Activated T-helper 2 cell treated with anti-CD3 and anti-CD28 coated beads, Interferon-gamma antibody, Interleukin-2, Interleukin-4, amounts not matched to agents 10 μg/mL and 5 μg/mL and 100 μg/mL, durations not matched to agents 14 hours and 24 hours and 36 hours (primary cell): ENCODE results near the gene DDX31. TPM values are rescaled to one million over a fixed set of nuclear protein-coding genes. Genes with fewer than 3 reads are reported as not detected.

Experiments used
- DNase-seq: peaks from one replicate; pipeline ENCODE4 v3.0.0; 2021; ENCODE audit warnings: low spot score
- H3K27ac Mint-ChIP-seq: one replicate; pipeline ENCODE4 v1.8.0; 2021; ENCODE audit warnings: mixed read lengths
- H3K27me3 Mint-ChIP-seq: one replicate; pipeline ENCODE4 v1.8.0; 2021; ENCODE audit warnings: low read depth, mixed read lengths
- H3K36me3 Mint-ChIP-seq: one replicate; pipeline ENCODE4 v1.8.0; 2021; ENCODE audit warnings: low read depth, mixed read lengths
- H3K4me1 Mint-ChIP-seq: one replicate; pipeline ENCODE4 v1.8.0; 2021; ENCODE audit warnings: low read depth, mixed read lengths
- H3K4me3 Mint-ChIP-seq: one replicate; pipeline ENCODE4 v1.8.0; 2021; ENCODE audit warnings: low read depth, mild to moderate bottlenecking, moderate library complexity, mixed read lengths
- H3K9me3 Mint-ChIP-seq: one replicate; pipeline ENCODE4 v1.8.0; 2021; ENCODE audit warnings: mixed read lengths
- intact Hi-C: fragments of 100-400 bp; cut with micrococcal nuclease; formaldehyde crosslinking; loops from one replicate; pipeline ENCODE4 v1.15.1; 2023
- total RNA-seq: library from RNA; stranded (reverse); gene quantifications from 2 replicates; pipeline ENCODE4 v1.2.3, GENCODE V29; 2022

The DDX31 gene
- total RNA-seq, 1 donor from 2014 or later: 25.7 TPM

DNA sequence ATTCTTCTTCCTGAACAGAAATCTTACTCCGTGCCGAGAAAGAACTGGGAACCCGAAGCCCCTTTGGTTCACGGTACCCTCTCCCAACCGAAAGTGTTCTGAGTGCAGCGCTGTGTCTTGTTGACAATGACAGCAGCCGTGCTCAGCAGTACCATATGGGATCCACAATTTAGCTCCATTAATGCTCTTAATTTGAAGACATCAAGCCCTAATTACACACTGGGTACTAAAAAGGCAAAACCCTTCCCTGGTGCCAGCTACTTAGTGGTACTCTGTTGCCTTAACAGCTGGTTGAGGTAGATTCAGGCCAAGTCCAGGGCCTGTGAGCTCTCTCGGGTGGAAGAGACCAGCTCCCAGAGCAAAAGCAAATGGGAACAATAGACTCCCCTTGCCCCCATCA is 24.5 kb downstream of the DDX31 start:
- Mint-ChIP-seq H3K36me3 (peaks cover 81% of the 10 kb centered on the region), H3K27me3 (no peaks in the 10 kb centered on the region), H3K4me1 (peaks cover 5% of the 10 kb centered on the region), H3K9me3 (no peaks in the 10 kb centered on the region), H3K27ac (no peak overlapping the region), H3K4me3 (no peak overlapping the region)
- DNase-seq: no peak
- intact Hi-C loops: no loop called here

DNA sequence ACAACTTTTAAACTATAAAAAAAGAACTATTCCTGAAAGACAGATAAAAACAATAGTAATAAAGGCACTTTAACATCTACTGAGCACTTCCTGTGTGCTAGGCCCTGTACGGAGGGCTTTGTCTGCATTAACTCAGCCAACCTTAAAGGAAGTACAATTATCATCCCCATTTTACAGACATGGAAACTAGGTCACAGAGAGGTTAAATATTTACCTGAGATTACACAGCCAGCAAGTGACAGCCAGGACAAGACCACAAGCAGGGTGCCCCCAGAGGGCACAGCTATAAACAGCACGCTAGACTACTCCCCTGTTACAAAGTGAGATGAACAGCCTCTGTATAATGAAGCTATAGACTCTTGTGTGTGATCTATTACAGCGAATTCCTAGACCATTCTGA is 25.5 kb downstream of the DDX31 start:
- Mint-ChIP-seq H3K9me3 (no peaks in the 10 kb centered on the region), H3K27me3 (no peaks in the 10 kb centered on the region), H3K36me3 (peaks cover 83% of the 10 kb centered on the region), H3K4me1 (peaks cover 5% of the 10 kb centered on the region), H3K27ac (no peak overlapping the region), H3K4me3 (no peak overlapping the region)
- intact Hi-C loops: no loop called here
- no peak for DNase-seq

DNA sequence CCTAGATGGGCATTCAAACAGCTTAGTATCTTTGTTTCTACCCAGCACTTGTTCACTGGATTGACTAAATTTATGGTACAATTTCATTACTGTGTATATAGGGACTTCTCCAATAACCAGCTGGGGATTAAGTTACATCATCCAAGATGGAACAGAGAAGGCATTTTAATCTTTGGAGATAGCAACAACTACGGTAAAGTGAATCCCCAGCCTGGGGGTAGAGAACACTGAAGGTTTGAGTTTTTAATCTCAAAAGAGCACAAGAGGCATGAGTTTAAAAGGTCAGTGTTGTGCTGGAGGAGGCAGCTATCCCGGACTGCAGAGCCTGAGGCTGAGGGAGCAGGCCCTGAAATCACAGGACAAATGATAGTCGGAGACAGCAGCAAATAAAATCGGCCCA is 28.6 kb downstream of the DDX31 start:
- peaks cover 69% of the 10 kb centered on the region for H3K36me3 Mint-ChIP-seq
- no peaks in the 10 kb centered on the region for H3K27me3 Mint-ChIP-seq
- no peak overlapping the region for H3K27ac Mint-ChIP-seq
- no peak for DNase-seq
- no peaks in the 10 kb centered on the region for H3K9me3 Mint-ChIP-seq
- H3K4me1 Mint-ChIP-seq: no peaks in the 10 kb centered on the region
- no peak overlapping the region for H3K4me3 Mint-ChIP-seq
- intact Hi-C loops: no loop called here

DNA sequence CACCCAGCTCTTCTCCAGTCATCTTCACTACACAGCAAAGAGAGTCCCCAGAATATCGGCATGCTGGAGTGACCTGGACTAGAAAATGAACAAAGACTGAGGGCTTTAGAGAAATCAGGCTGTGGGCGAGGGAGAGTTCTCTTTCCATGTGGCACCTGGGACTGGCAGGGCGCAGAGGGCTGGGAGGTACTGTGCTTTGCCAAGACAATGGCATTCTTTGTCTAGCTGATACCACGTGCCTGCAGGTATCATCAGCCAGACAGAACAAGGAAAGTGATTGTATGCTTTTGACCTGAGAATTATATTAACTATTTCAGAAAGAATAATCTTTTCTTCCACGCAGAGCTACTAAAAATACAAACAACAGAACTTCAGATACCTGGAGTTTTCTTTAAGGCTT is 30.5 kb downstream of the DDX31 start:
- no peak overlapping the region for H3K27ac Mint-ChIP-seq
- no peak for DNase-seq
- H3K27me3 Mint-ChIP-seq: no peaks in the 10 kb centered on the region
- intact Hi-C loops: no loop called here
- no peaks in the 10 kb centered on the region for H3K9me3 Mint-ChIP-seq
- peaks cover 51% of the 10 kb centered on the region for H3K36me3 Mint-ChIP-seq
- H3K4me3 Mint-ChIP-seq: no peak overlapping the region
- H3K4me1 Mint-ChIP-seq: no peaks in the 10 kb centered on the region

DNA sequence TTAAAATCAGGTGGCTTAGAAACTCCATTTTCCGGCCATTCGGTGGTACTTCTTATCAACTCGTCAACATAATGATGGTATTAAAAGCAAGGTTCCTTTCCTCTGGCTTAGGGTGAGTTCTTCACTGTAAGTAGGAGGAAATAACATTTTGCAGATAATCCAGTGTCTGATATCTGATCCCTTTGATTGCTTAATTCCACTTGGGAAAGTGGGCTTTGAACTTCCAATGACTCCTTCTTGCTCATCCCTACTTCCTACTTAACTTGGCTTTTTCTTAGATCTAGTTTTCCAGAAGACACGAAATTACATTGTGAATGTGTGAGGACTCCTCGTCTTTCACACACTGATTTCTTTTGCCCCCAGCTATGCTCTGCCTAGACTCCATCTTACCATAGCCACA is 31.5 kb downstream of the DDX31 start:
- peaks cover 48% of the 10 kb centered on the region for H3K36me3 Mint-ChIP-seq
- no peak overlapping the region for H3K27ac Mint-ChIP-seq
- peaks cover 1% of the 10 kb centered on the region for H3K4me1 Mint-ChIP-seq

DNA sequence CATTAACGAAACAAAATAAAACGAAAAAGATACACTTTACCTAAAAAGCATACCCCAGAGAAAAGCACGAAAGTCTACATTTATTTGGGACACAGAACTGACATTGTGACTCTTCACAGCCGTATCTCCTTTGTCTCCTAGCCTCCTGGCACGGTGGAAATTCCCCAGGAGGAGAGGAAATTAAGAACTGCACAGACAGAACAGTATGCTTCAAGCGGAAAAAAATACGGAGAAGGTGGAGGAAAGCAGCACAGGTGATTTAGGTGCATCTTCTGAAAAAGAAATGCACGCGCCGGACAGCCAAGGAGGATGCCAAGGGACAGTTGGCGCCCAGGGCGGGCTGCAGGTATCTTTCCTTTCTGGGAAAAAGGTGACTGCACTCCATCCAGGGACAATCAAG is 32.0 kb downstream of the DDX31 start:
- DNase-seq: no peak
- H3K27ac Mint-ChIP-seq: no peak overlapping the region
- H3K4me3 Mint-ChIP-seq: no peak overlapping the region
- intact Hi-C loops: no loop called here
- peaks cover 1% of the 10 kb centered on the region for H3K4me1 Mint-ChIP-seq
- H3K9me3 Mint-ChIP-seq: no peaks in the 10 kb centered on the region
- peaks cover 47% of the 10 kb centered on the region for H3K36me3 Mint-ChIP-seq
- no peaks in the 10 kb centered on the region for H3K27me3 Mint-ChIP-seq

More for the DNA sequence above, 31.5 kb downstream of the DDX31 start:
- Mint-ChIP-seq H3K4me3 (no peak overlapping the region), H3K9me3 (no peaks in the 10 kb centered on the region), H3K27me3 (no peaks in the 10 kb centered on the region)
- intact Hi-C loops: no loop called here
- no peak for DNase-seq

DNA sequence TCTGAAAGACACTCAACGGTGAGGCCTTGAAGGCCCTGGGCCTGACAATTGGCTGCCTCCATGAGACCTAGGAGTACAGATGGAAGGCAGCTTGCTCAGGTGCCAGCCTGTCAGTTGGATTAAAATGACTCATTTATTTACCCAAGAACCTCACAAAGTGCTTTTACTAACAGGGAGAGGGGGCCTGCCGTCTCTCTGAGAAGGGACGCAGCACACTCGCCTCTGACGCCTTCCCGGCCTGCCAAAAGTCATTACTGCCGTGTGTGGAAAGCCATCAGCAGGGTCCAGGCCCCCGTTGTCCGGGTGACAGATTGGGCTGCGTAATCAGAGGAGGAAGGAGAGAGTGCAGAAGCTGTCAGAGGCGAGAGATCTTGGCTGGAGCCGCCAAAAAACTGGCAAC is 32.4 kb downstream of the DDX31 start:
- Mint-ChIP-seq H3K27ac (no peak overlapping the region), H3K4me3 (no peak overlapping the region), H3K4me1 (peaks cover 1% of the 10 kb centered on the region), H3K27me3 (no peaks in the 10 kb centered on the region), H3K9me3 (no peaks in the 10 kb centered on the region), H3K36me3 (peaks cover 46% of the 10 kb centered on the region)
- no peak for DNase-seq
- intact Hi-C loops: no loop called here

DNA sequence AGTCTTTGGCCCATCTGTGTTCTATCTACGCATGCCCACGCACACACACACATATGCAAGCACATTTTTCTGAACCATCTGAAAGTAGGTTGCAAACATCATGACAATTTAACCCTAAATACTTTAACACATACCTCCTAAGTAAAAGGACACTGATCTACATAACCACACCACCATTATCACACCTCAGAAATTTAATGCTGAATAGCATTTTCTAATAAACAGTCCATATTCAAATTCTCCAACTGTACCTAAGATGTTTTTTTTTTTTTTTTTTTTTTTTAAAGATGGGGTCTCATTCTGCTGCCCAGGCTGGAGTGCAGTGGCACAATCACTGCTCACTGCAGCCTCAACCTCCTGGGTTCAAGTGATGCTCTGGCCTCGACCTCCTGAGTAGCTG is 35.5 kb downstream of the DDX31 start:
- intact Hi-C loops: no loop called here

DNA sequence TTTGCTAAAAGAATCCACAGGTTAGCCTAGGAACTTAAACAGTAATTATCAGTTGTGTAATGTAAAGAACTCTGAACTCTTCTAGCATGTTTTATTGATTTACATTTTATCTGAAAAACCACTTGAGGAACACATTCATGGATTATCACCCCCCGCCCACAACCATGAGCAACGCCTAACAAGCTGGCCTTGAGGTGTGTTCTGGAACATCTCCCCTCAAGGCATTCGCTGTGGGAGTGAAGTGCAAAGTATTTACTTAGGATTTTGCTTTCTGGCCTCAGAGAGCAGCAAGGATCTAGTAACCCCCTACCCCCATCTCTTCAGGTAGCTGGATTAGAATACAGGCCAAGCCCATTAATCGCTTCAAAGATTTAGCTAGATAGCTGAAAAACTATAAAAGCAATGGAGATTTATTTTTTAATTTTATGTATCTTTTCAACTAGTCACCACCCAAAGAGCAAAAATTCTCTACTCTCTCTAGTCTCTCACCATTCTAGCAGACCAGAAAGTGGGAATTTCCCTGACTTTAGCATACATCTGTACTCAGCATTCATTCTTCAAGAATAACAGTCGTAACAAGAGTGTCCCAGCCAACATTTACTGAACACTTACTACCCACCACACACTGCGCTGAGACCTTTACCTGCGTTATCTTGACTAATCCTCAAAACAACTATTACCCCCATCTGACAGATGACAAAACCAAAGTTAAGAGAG is 37.2 kb downstream of the DDX31 start:
- intact Hi-C loops: no loop called here
- no peak for DNase-seq
- peaks cover 49% of the 10 kb centered on the region for H3K36me3 Mint-ChIP-seq
- H3K9me3 Mint-ChIP-seq: no peaks in the 10 kb centered on the region
- H3K4me1 Mint-ChIP-seq: peaks cover 6% of the 10 kb centered on the region
- H3K27ac Mint-ChIP-seq: no peak overlapping the region
- H3K27me3 Mint-ChIP-seq: no peaks in the 10 kb centered on the region
- no peak overlapping the region for H3K4me3 Mint-ChIP-seq

More for the DNA sequence above, 35.5 kb downstream of the DDX31 start:
- Mint-ChIP-seq H3K4me3 (no peak overlapping the region), H3K27ac (no peak overlapping the region), H3K4me1 (peaks cover 2% of the 10 kb centered on the region), H3K9me3 (no peaks in the 10 kb centered on the region), H3K27me3 (no peaks in the 10 kb centered on the region), H3K36me3 (peaks cover 48% of the 10 kb centered on the region)
- no peak for DNase-seq

DNA sequence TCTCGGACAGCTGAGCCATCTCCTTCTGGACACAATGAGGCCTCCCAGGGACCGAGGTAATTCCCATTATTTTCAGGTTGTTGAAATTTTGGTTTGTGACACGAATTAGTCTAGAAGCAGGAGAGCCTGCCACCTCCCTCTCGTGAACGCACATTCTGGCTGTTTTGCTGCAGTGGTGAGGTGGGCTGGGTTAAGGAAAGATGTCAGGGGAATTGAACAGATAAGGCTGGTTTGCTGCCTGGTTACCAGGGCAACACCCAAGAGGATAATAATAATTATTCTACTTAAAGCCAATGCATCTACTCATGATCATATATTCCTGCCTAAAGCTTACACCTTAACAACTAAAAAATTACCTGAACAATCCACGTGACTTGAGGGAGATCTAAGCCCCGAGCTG is 38.1 kb downstream of the DDX31 start:
- Mint-ChIP-seq H3K9me3 (no peaks in the 10 kb centered on the region), H3K27me3 (no peaks in the 10 kb centered on the region), H3K27ac (no peak overlapping the region), H3K36me3 (peaks cover 51% of the 10 kb centered on the region), H3K4me3 (no peak overlapping the region), H3K4me1 (peaks cover 6% of the 10 kb centered on the region)
- no peak for DNase-seq
- intact Hi-C loops: no loop called here

DNA sequence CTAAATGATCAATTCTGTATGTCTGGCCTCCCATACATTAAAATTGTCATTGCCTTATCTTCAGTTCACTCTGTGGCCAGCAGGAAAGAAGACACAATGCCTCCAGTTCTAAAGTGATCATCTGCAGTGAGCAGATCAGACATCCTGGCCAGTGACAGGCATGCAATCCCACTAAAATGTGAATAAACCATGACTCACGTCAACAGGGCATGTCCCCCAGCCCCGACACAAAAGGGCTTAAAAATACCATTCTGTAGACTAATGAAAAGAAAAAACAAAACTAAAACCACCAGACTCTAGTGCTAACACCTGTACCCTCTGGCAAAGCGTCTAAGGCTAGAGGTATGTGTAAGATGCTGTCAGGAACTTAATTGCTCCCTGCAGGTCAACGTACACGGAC is 38.5 kb downstream of the DDX31 start:
- H3K9me3 Mint-ChIP-seq: no peaks in the 10 kb centered on the region
- no peak for DNase-seq
- H3K27ac Mint-ChIP-seq: no peak overlapping the region
- no peak overlapping the region for H3K4me3 Mint-ChIP-seq
- intact Hi-C loops: no loop called here
- peaks cover 55% of the 10 kb centered on the region for H3K36me3 Mint-ChIP-seq
- H3K27me3 Mint-ChIP-seq: no peaks in the 10 kb centered on the region
- H3K4me1 Mint-ChIP-seq: peaks cover 6% of the 10 kb centered on the region

DNA sequence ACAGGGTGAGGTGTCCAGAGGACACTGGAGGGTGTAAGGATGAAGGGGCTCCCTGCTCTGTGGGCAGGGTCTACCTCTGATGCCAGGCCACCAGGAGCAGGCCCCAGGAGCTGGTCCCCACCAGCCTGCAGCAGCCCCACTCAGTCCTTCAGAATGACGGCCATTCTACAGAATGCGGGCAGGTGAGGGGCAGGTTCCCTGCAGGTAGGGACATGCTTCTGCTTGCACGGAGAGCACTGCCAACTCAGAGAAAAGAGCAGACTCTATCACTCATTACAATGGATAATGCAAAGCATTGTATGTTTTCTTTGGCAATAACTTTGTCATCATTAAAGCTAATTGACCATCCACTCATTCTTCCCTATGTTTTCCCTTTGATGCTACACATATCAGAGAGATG is 39.0 kb downstream of the DDX31 start:
- intact Hi-C loops: no loop called here
- H3K36me3 Mint-ChIP-seq: peaks cover 56% of the 10 kb centered on the region

DNA sequence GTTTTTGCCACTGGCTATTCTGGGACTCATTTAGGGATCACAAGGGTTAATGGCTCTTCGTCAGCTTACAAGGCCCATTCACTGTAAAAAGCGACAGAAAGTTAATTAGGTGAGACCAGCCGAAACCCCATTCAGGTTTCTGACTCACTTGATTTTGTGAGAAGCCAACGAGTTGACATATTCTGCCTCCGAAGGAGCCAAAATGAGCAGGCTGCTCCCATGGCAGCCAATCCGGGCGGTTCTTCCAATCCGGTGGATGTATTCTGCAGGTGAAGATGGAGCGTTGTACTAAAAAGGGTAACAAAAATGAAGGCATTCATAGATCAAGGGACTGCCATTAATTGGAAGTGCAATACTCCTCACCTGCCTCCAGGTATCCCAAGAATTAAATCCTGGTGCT is 39.7 kb downstream of the DDX31 start:
- Mint-ChIP-seq H3K9me3 (no peaks in the 10 kb centered on the region), H3K27ac (no peak overlapping the region), H3K4me1 (peaks cover 6% of the 10 kb centered on the region), H3K27me3 (no peaks in the 10 kb centered on the region), H3K36me3 (peaks cover 63% of the 10 kb centered on the region), H3K4me3 (no peak overlapping the region)
- DNase-seq: no peak
- intact Hi-C loops: no loop called here

More for the DNA sequence above, 39.0 kb downstream of the DDX31 start:
- Mint-ChIP-seq H3K4me3 (no peak overlapping the region), H3K27ac (no peak overlapping the region), H3K27me3 (no peaks in the 10 kb centered on the region), H3K9me3 (no peaks in the 10 kb centered on the region), H3K4me1 (peaks cover 6% of the 10 kb centered on the region)
- DNase-seq: no peak

DNA sequence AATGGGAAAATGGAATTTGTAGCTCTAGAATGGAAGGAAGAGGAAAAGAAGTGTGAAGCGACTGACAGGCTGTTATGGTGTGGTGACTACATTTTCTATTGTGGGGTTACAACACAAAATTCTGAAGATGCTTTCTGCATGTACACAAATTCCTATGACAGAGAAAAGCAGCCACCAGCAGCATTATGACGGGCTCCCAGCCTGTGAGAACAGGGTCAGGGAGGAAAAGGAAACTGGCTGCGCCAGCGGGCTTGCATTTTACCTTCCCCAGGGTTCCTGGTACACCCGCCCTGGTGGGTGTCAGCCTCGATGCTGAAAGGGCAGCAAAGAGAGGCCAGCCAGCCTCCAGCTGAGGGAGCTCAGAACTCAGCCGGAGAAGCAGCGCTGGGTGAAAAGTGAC is 41.0 kb downstream of the DDX31 start:
- peaks cover 69% of the 10 kb centered on the region for H3K36me3 Mint-ChIP-seq
- no peak overlapping the region for H3K4me3 Mint-ChIP-seq
- intact Hi-C loops: no loop called here
- H3K9me3 Mint-ChIP-seq: no peaks in the 10 kb centered on the region
- H3K4me1 Mint-ChIP-seq: peaks cover 6% of the 10 kb centered on the region
- no peak for DNase-seq
- H3K27me3 Mint-ChIP-seq: no peaks in the 10 kb centered on the region
- H3K27ac Mint-ChIP-seq: no peak overlapping the region
